ENCODE measurements around the gene CCDC160.
"Not testable (repeated sequence)": the region's sequence is repeated elsewhere in the genome, so short reads cannot be mapped to it uniquely, and the experiment has no call there.

Gene CCDC160

DNA sequence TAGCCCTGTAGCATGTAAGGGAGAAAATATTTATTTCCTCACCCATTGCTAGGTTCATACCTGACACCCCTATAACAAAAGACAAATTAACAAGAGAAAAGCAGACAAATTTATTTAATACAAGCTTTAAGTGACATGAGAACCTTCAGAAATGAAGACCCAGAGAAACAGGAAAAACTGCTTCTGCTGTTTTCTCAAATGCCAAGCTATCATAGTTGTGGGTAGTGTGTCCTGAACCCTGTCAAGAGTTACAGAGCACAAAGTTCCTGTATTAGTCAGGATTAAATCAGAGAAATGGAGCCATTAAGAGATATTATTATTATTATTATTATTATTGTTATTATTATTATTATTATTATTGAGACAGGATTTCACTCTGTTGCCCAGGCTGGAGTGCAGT, 17.5 kb downstream of the CCDC160 start:
- no peaks in the 10 kb centered on the region for H3K27me3 Mint-ChIP-seq
- ATAC-seq (no peak), DNase-seq (no peak)
- no peak overlapping the region for H3K27ac Mint-ChIP-seq
- H3K4me1 Mint-ChIP-seq: peaks cover 9% of the 10 kb centered on the region
- no peak overlapping the region for H3K4me3 Mint-ChIP-seq
- H3K9me3 Mint-ChIP-seq: no peaks in the 10 kb centered on the region

GRCh38 chrX:134255555-134255954, 18.6 kb downstream of the CCDC160 start:
- H3K4me1 Mint-ChIP-seq: peaks cover 9% of the 10 kb centered on the region
- H3K27me3 Mint-ChIP-seq: no peaks in the 10 kb centered on the region
- H3K27ac Mint-ChIP-seq: no peak overlapping the region
- ATAC-seq (no peak), DNase-seq (no peak)
- no peaks in the 10 kb centered on the region for H3K9me3 Mint-ChIP-seq
- H3K4me3 Mint-ChIP-seq: no peak overlapping the region

DNA sequence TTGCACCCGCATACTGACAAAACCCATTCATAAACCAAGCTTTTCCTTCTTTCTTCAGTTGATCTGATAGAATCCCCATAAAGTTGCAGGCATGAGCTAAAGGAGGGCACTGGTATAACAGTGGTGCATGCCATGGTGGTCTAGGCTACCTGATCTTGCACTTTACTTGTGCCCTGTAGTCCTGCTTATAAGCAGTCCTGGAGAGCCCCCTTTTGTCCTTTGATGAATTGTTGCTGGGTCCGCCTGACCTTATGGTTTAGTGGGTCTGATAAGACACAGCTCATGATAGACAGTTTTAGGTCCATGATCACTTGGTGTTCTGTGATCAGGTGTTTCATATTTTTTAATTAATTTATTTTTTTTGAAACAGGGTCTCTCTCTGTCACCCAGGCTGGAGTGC, 19.7 kb downstream of the CCDC160 start:
- Mint-ChIP-seq H3K27ac (no peak overlapping the region), H3K4me3 (no peak overlapping the region), H3K9me3 (no peaks in the 10 kb centered on the region), H3K4me1 (peaks cover 9% of the 10 kb centered on the region), H3K27me3 (no peaks in the 10 kb centered on the region)
- DNase-seq (no peak), ATAC-seq (no peak)

- Mint-ChIP-seq H3K27me3 (no peaks in the 10 kb centered on the region), H3K27ac (no peak overlapping the region), H3K4me1 (peaks cover 9% of the 10 kb centered on the region), H3K4me3 (no peak overlapping the region), H3K9me3 (no peaks in the 10 kb centered on the region)
- DNase-seq (no peak), ATAC-seq (no peak)
These were observed 21.2 kb downstream of the CCDC160 start for GRCh38 chrX:134258202-134258601.

GRCh38 chrX:134285934-134286333, 49.0 kb downstream of the CCDC160 start:
- H3K4me1 Mint-ChIP-seq, H3K27me3 Mint-ChIP-seq, H3K9me3 Mint-ChIP-seq, H3K27ac Mint-ChIP-seq, ATAC-seq, H3K4me3 Mint-ChIP-seq, DNase-seq: not testable (repeated sequence)

- no peak for DNase-seq
- H3K27me3 Mint-ChIP-seq: no peaks in the 10 kb centered on the region
- ATAC-seq: no peak
- H3K4me1 Mint-ChIP-seq: no peaks in the 10 kb centered on the region
- no peak overlapping the region for H3K4me3 Mint-ChIP-seq
- H3K9me3 Mint-ChIP-seq: peaks cover 1 to 2% of the 10 kb centered on the region in 2 donors
- H3K27ac Mint-ChIP-seq: no peak overlapping the region
These were observed 50.4 kb downstream of the CCDC160 start for GRCh38 chrX:134287346-134287745.

DNA sequence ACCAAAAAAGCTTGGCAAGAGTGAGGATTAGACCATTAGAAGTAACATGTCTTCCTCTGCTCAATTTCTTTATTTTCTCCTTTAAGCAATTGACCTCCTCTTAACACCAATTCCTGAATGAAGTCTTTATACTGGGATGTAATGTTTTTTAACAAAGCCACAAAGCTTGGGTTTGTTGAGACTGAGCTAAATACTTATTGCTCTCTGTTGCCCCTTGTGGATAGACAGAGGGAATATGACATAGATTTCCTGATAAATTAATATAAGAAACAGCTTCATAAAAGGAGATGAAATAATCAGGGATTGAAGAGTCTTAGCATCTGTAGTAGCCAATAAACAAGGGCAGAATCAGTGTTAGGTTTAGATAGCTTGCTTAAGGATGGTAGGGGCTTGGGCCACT, 57.6 kb downstream of the CCDC160 start:
- peaks cover 9% of the 10 kb centered on the region for H3K27me3 Mint-ChIP-seq
- peaks cover 5 to 8% of the 10 kb centered on the region in 2 donors for H3K9me3 Mint-ChIP-seq
- H3K4me1 Mint-ChIP-seq: no peaks in the 10 kb centered on the region
- H3K4me3 Mint-ChIP-seq: no peak overlapping the region
- no peak overlapping the region for H3K27ac Mint-ChIP-seq
- ATAC-seq (no peak), DNase-seq (no peak)

Measured in stimulated activated naive CD8-positive, alpha-beta T cell treated with anti-CD3 and anti-CD28 coated beads, Interleukin-15, amount 100 ng/mL, for 72 hours (primary cell).